ENCODE data around the gene TMEM42.
"Not testable (repeated sequence)": the region's sequence is repeated elsewhere in the genome, so short reads cannot be mapped to it uniquely, and the experiment has no call there.

TMEM42 gene

DNA sequence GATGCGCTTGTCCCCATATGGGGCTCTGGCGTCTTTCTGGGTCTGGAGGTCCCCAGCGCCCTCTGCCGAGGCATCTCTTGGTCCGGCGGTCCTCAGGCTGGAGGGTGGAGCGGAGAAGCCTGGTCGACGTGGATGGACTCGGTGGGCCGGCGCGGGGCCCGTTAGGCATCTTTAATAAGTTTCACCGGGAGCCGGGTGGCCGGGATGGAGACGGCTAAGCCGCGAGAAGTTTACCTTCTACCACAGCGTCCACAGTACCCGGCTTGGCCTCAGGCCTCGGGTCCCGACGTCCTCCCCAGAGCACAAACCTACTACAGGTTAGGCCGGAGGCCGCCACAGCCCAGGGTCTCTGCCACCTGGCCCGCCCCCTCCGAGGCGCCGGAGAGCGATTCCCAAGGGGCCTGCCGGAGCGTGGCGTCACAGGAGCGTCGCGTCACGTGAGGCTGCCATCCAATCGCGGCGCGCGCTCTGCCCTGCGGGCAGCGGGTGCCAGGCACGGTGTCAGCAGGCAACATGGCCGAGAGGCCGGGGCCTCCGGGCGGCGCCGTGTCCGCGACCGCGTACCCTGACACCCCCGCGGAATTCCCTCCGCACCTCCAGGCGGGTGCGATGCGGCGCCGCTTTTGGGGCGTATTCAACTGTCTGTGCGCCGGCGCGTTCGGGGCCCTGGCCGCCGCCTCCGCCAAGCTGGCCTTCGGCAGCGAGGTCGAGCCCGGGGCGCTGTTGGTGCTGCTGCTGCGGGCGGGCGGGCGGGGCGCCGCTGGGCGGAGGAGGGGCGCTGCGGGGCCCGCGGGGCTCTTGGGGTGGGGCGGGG is at the start of gene TMEM42:
TMEM42 (plus strand) TSS at position 501 of the 814 bp plus-strand sequence; CDS start at position 514, 13 bp downstream.
- DNase-seq (ENCODE audit: low read depth), result peak; percentile 88

DNA sequence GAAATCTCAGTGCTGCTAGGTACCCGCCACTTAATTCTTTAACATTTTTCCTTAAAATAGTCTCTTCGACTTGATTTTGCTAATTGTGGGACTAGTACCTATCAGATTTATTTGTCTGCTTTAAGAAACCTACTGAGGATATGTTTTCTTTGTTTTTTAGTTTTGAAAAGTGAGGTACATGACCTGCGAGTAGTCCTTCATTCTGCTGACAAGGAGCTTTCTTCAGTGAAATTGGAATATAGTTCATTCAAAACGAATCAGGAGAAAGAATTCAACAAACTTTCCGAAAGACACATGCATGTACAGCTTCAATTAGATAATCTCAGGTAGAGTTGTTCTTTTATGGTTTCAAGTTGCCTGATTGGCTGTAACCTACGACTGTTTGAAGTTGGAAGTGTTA is 47.0 kb upstream of the TMEM42 start:
- no peak for DNase-seq (ENCODE audit: low read depth)

DNA sequence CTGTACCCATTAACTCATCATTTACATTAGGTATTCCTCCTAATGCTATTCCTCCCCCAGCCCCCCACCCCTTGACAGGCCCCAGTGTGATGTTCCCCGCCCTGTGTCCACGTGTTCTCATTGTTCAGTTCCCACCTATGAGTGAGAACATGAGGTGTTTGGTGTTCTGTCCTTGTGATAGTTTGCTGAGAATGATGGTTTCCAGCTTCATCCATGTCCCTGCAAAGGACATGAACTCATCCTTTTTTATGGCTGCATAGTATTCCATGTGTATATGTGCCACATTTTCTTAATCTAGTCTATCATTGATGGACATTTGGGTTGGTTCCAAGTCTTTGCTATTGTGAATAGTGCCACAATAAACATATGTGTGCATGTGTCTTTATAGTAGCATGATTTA is 45.4 kb upstream of the TMEM42 start:
- not testable (repeated sequence) for DNase-seq (ENCODE audit: low read depth)

DNA sequence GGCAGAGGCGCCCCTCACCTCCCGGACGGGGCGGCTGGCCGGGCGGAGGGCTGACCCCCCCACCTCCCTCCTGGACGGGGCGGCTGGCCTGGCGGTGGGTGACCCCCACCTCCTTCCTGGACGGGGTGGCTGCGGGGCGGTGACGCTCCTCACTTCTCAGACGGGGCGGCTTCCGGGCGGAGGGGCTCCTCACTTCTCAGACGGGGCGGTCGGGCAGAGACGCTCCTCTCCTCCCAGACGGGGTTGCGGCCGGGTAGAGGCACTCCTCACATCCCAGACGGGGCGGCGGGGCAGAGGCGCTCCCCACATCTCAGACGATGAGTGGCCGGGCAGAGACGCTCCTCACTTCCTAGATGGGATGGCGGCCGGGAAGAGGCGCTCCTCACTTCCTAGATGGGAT is 40.5 kb upstream of the TMEM42 start:
- not testable (repeated sequence) for DNase-seq (ENCODE audit: low read depth)

DNA sequence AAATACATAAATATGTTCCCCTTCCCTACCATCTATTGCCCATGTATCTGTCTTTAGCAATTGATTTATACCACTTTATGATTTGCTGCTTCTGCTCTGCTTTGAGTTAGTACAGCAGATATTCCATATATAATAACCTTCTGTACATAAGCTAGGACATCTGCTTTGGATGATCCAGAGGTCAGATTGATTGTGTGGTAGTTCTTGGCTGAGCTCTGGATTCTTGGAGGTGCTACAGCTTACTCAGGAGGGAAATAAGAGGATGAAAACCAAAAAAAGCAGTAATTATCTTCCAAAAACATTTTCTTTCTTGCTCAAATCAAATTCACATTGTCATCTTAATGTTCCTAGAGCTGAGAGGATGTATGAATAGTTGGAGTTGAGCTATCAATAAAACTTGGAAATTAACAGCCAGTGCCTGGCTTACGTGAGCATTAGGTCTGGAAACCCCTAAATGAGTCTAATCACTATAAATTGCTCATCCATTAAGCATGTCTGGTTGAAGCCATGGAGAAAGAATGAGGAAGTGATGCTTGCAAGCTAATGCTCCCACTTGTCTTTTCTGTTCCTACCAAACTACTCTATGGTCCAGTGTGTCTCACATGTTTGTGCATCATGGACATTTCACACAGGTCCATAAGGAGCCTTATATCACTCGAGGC is 36.3 kb upstream of the TMEM42 start:
- DNase-seq (ENCODE audit: low read depth), result peak; percentile 86

DNA sequence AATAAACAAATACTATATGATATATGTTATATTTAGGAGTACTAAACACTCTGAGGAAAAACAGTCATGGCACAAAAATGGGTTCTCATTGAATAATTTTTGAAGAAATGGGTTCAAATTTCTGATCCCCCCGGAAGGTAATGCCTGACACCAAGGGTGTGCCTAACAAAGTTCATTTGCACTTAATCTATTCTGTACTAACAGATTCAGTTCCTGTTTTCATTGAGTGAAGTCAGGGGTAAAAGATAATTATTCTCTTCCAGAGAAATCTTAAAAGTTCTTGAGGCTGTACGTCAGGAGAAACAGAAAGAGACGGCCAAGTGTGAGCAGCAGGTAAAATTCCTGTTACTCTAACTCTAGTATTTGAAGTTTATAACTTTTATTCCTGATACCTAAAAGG is 34.5 kb upstream of the TMEM42 start:
- DNase-seq (ENCODE audit: low read depth), result no peak

DNA sequence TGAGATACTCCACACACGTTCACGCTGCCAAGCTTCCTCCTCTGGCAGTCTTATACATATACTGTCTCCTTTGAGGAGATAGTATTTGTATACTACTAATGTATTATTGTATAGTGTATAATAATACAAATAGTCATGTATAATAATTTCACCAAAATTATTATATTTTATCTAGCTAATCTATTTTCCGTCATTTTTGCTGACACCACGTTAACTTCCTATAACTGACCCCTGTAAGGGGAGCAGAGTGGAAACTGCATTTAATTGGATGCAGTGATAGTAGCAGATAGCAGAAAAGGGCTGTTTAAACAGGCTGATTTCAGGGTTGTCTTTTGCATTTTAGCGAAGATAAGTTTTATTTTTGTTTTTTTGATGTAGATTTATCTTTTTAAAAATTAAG is 30.5 kb upstream of the TMEM42 start:
- no peak for DNase-seq (ENCODE audit: low read depth)

DNA sequence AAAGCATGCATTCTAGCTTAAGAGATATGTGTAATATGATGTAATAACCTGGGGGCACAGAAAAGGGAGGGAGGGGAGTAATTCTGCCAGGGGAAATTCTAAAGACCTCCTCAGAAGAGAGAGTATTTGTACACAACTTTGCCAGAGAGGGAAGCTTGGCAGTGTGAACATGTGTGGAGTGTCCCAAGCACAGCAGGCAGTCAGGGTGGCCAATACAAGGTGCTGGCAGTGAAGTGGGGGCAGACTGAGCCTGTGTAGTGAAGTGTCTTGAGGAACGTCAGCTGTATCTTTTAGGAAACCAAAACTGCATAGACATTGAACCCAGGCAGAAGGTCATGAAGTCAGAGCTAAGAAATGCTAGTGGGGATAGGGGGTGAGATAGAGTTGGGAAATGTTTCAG is 29.7 kb upstream of the TMEM42 start:
- no peak for DNase-seq (ENCODE audit: low read depth)

DNA sequence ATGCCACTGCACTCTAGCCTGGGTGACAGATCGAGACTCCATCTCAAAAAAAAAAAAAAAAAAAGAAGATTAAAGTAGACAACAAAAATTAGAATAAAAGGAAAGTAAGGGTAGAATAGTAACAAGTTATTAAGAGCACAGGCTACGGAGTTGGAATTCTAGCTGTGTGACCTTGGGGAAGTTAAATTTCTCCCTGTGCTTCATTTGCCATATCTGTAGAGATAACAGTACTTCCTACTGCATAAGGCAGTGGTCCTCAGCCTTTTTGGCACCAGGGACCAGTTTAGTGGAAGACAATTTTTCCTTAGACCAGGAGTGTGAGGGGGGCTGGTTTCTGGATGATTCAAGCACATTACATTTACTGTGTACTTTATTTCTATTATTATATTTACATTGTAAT is 28.7 kb upstream of the TMEM42 start:
- DNase-seq (ENCODE audit: low read depth), result no peak

DNA sequence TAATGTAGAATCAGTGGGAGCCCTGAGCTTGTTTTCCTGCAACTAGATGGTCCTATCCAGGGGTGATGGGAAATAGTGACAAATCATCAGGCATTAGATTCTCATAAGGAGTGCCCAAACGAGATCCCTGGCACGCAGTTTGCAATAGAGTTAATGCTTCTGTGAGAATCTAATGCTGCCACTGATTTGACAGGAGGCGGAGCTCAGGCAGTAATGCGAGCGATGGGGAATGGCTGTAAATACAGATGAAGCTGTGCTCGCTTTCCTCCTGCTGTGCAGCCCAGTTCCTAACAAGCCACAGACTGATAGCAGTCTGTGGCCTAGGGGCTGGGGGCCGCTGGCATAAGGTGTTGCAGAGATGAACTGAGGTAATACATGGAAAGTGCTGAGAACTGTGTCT is 28.3 kb upstream of the TMEM42 start:
- DNase-seq (ENCODE audit: low read depth), result no peak

DNA sequence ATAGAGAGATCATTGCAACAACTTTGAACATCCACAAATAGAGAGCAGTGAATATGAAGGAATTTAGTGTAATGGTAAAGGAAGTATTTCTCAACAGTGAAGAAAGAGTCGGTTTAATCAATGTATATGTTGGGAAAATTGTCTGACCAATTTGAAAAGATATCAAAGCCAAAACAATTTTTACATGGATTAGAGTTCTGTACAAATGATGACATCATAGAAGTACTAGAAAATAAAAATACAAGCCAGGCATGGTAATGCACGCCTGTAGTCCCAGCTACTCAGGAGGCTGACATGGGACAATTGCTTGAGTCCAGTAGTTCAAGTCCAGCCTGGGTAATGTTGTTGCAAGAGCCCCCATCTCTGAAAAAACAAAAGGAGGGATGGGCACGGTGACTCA is 26.0 kb upstream of the TMEM42 start:
- no peak for DNase-seq (ENCODE audit: low read depth)

DNA sequence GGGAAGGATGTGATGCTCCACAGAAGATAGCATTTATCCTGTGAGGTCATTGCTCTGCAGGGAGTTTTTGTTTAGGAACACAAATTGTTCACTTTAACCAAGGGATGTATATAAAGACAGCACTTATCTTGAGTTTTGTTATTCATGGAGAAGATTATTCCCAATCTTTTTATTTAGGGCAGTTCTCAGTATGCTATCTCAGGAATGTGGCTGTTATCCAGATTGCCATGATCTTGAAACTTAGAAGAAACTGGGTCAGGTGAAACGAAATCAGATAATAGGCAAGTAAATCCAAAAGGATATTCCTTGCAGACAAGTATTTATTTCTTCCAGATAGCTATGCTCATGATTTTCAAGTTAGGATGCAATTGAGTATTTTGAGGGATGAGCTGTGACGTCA is 19.3 kb upstream of the TMEM42 start:
- DNase-seq (ENCODE audit: low read depth), result no peak

DNA sequence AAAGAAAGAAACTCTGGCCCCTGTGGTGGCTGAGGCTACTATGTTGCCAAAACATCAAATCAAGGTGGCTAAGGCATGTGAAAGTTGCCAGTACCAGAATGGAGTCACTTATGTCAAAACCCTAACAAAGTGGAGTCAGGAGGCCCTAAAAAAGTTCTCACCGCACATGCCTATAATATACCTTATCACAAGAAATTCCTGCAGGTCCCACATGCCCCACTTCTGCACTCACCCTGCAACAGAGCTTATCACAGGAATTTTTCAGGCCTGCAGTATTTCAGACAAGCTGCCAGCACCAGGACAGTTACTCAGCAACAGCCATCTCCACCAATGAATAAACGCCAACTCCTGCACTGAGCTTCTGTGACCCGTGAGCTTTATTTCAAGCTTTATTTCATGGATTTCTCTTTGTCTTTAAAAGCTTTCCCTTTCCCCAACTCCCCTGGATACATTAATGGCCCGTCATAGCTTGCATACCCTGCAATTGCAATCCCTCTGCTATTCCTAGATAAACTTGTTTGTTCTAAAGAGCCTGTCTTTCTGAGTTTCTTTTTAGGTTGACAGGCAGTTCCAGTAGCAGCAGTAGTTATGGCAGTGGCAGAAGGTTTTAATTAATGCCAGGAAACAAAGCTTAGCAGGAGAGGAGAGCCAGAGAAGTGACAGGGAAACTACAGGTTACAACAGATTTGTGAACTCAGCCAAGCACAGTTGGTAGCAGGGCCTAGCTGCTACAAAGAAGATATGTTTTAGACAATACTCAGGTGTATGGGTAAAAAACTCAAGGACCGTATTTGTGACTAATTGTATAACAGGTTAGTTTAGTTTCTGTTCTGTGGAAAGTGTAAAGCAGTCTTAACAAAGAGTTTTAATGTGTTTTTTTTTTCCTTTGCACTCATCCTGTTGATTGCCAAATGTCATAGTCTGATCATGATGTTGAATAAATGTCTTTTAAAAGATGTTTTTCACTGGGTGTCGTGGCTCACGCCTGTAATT is 15.9 kb upstream of the TMEM42 start:
- DNase-seq (ENCODE audit: low read depth), result peak; percentile 37

DNA sequence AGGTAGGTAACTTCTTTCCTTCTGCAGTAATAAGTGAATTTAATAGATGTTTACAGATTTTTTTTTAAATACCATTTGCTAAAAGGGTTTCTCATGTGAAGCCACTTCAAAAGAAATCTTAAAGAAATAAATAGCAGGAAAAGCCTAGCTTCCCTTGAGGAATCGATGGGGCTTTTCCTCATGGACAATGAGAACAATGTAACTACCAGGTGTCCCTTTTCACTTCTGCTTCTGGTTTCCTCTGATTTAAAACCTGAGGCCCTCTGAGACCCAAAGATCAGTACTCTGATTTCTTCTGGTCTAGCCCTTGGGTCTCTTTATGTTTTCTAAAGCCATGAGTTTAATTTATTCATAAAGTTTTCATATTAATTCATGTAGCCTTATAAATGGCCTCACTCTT is 13.1 kb upstream of the TMEM42 start:
- no peak for DNase-seq (ENCODE audit: low read depth)

DNA sequence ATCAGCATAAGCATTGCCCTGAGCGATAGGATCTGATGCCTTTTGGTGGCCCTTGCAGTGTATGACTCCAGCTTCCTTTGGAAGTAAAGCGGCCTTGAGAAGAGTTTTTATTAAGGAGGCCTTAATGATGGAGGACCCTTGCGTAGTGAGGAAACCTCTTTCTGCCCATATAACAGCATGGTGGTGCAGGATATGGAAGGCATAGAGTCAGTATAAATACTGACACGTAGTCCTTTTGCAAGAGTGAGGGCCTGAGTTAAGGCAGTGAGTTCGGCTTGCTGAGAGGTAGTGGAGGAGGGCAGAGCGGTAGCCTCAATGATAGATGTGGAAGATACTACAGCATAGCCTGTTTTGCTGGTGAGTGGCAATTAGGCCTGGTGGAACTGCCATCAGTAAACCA is 5.0 kb upstream of the TMEM42 start:
- not testable (repeated sequence) for DNase-seq (ENCODE audit: low read depth)

DNA sequence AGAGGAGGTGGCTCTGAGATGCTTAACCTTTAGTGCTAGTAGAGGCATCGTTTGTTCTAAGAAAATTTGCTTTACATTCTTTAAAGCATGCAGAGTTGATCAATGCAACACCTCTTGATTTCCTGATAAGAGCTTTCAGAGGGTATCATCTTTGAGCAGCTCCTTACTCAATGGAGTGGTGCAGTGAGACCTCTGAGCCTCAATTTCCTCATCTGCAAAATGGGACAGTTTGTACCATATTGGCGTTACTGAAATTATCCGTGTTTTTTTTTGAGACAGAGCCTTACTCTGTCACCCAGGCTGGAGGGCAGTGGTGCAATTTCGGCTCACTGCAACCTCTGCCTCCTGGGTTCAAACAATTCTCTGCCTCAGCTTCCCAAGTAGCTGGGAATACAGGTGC is 1.6 kb upstream of the TMEM42 start:
- no peak for DNase-seq (ENCODE audit: low read depth)

DNA sequence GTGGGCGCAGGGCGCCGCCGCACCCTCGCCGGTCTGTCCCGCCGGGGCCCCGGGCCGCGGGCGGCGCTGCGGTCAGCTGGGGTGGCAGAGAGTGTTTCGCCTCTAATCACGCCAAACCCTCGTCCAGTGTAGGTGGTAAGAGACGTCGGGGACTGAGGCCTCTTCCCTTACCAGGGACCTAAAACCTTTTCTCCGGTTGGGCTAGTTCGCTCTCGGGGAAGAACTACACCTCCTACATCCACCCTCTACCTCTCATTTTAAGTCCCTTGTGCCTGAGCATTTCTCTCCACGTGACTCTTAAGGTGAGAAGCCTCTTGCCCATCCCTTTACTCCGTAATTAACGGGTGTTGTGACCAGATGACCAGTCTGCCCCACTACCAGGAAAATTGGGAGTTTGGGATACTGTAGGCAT is 520 bp downstream of the TMEM42 start:
- no peak for DNase-seq (ENCODE audit: low read depth)

DNA sequence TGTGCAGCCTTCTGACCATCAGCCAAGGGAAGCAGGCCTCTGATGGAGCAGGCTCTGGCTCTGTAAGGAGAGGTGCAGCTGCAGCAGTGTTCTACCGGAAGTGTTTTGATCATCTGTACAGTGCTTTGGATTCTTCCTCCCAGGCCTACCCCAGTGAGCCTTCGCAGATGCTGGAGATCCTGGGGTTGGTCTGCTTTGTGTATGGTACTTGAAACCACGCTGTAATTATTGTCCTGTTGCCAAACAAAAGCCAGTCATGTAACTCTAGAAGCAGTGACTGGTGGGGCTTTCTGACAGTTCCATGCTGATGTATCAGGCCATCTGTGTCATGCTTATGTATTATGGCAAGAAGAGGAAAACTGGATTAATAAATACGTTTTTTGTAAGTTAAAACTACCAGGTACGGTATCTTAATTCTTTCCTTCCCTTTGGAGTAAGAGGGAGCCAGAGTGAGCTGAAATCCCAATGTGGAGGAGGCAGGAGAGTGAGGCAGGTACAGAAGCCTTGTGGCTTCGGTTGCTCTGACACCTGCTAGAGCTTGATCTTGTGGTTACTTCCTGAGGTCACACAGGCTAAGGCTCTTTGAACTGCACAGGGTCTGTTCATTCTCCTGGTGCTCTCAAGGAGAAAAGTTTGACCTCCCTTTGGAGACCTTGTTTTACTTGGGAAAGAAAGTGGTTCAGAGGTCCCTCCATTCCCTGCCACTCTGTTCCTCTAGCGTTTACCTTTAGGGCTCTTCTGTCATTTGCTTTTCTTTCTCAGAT is 3.7 kb downstream of the TMEM42 start:
- DNase-seq (ENCODE audit: low read depth), result peak; percentile 2

DNA sequence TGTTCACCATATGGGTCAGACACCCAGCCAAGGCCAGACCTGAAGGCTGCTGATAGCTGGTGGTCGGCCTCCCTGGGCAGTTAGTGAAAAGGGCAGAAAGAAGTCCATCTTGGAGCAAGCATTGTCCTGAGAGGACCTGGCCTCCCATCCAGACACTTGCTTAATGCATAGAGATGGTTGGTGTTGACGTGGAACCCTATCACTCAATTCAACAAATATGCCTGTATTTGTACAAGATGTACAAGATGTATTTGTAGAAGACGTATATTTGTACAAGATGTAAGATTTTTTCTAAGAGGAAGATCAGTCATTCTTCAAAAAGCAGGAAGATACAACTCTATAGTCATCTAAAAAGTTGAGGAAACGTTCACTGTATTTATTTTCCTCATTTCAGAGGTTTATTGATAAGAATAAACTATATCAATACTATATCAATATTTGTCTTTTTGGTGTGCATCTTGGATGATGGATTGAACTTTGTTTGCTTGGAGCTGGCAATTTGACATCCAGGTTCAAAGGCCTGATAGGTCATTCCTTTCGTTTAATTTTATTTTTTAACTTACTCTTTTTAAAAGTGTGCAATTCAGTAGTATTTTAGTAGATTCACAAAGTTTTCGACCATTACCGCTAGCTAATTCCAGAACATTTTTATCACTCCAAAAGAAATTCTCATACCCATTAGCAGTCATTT is 5.9 kb downstream of the TMEM42 start:
- DNase-seq (ENCODE audit: low read depth), result no peak

DNA sequence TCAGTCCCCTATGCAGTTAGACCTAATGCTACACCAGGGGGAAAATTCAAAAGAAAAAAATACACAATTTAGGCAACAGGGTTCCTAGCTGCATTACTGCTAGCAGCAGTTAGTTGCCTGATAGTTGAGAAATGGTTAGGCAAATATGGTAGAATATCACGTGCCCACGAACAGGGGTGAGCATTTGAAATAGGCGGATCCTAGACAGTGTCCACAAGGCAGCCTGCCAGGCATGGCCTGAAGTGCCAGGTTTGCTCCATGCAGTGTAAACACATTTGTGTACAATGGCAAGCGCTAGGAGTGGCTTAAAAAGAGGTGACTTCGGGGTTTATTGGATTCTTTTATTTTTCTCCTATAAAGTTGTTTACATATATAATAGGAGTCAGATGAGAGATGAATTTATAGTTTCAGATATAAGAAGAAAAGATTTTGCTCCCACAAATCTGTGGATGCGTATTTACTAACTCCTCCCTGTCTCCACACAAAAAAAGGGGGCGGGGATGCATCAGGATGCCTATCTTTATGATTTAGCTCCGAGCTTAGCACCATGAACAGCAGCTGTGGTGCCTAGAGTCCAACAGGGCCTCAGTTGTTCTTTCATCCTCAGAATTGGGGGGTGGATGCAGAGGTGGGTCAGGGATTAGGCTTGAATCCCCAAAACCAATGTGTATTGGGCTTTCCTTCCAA is 8.8 kb downstream of the TMEM42 start:
- DNase-seq (ENCODE audit: low read depth), result no peak
